Type B pancreatic cell (in vitro differentiated cells): ENCODE results near the gene ANKRD11. TPM values are rescaled to one million over a fixed set of nuclear protein-coding genes. Genes with fewer than 3 reads are reported as not detected.

ENCODE experiments used
- DNase-seq: peaks from one replicate; pipeline ENCODE4 v3.0.0; 2021; ENCODE audit warnings: mixed read lengths; ENCODE audit not compliant: unreplicated experiment; ENCODE audit errors: extremely low spot score
- H3K27ac Mint-ChIP-seq: 2 replicates; pipeline ENCODE4 v1.8.0; 2021; ENCODE audit warnings: mild to moderate bottlenecking, mixed read lengths
- H3K27me3 Mint-ChIP-seq: 2 replicates; pipeline ENCODE4 v1.8.0; 2021; ENCODE audit warnings: mixed read lengths
- H3K36me3 Mint-ChIP-seq: 2 replicates; pipeline ENCODE4 v1.8.0; 2021; ENCODE audit warnings: mixed read lengths
- H3K4me1 Mint-ChIP-seq: one replicate; pipeline ENCODE4 v1.8.0; 2021; ENCODE audit warnings: mixed read lengths; ENCODE audit not compliant: unreplicated experiment
- H3K4me3 Mint-ChIP-seq: 2 replicates; pipeline ENCODE4 v1.8.0; 2021; ENCODE audit warnings: mild to moderate bottlenecking, mixed read lengths
- H3K9me3 Mint-ChIP-seq: 2 replicates; pipeline ENCODE4 v1.8.0; 2021; ENCODE audit warnings: mixed read lengths
- total RNA-seq: library from RNA; stranded (reverse); gene quantifications from 2 replicates; pipeline ENCODE4 v1.2.1, GENCODE V29; 2021; ENCODE audit warnings: low replicate concordance
- TF ChIP-seq, protein P1 (sequence below): fragments of 200-600 bp; sonication (generic); conservative IDR thresholded peaks from 2 replicates; pipeline ENCODE4 v1.5.0; 2021; ENCODE audit warnings: antibody characterized with exemption, mild to moderate bottlenecking

The ANKRD11 gene
- total RNA-seq, 1 donor from 2014 or later, result 153 TPM

DNA sequence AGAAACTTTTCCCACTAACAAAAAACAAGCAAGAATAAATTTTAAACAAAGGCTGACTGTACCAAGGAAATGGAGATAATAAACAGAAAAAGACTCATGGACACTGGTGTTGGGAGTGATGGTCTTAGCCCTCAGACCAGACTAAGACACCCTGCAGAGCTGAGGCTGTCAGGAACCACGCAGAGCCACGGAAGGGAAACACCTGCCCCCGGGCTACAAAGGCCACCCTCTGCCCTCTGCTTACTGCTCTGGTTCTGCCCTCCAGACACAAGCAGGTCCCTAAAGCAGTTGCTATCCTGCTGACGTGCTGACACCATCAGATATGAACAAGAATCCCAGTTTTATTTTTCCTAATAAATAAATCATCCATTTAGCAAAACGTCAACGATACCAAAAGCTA lies 80.0 kb downstream of the ANKRD11 start:
- H3K27me3 Mint-ChIP-seq, result no peaks in the 10 kb centered on the region
- H3K4me3 Mint-ChIP-seq, result no peak overlapping the region
- TF ChIP-seq, protein P1, sequence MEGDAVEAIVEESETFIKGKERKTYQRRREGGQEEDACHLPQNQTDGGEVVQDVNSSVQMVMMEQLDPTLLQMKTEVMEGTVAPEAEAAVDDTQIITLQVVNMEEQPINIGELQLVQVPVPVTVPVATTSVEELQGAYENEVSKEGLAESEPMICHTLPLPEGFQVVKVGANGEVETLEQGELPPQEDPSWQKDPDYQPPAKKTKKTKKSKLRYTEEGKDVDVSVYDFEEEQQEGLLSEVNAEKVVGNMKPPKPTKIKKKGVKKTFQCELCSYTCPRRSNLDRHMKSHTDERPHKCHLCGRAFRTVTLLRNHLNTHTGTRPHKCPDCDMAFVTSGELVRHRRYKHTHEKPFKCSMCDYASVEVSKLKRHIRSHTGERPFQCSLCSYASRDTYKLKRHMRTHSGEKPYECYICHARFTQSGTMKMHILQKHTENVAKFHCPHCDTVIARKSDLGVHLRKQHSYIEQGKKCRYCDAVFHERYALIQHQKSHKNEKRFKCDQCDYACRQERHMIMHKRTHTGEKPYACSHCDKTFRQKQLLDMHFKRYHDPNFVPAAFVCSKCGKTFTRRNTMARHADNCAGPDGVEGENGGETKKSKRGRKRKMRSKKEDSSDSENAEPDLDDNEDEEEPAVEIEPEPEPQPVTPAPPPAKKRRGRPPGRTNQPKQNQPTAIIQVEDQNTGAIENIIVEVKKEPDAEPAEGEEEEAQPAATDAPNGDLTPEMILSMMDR, result no peak
- no peaks in the 10 kb centered on the region for H3K36me3 Mint-ChIP-seq
- peaks cover 77% of the 10 kb centered on the region for H3K4me1 Mint-ChIP-seq
- peak overlapping the region; percentile 86 for H3K27ac Mint-ChIP-seq
- no peaks in the 10 kb centered on the region for H3K9me3 Mint-ChIP-seq
- no peak for DNase-seq

DNA sequence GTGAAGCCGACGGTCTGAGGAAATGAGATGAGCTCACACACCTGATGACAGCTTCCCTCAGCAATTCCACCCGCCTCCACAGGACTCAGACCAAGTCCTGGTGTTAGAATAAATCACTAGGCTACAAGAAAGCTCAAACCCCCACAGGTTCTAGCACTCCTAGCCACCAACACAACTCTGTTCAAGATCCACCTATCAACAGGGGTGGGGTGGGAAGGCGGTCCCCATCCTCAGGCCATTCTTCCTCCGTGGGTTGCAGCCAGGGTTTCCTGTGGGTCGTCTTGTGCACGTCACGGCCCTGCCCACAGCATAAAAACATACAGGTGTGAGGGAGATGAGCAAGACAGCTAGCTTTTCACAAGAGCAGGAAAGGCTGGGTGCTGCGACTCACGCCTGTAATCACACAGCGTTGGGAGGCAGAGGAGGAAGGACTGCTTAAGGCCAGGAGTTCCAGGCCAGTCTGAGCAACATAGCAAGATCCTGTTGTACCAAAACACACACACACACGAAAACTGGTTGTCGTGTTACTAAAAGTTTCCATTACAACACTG lies 81.1 kb downstream of the ANKRD11 start:
- H3K27ac Mint-ChIP-seq, result peak overlapping the region; percentile 95
- TF ChIP-seq, protein P1, result no peak
- H3K4me1 Mint-ChIP-seq, result peaks cover 78% of the 10 kb centered on the region
- no peaks in the 10 kb centered on the region for H3K27me3 Mint-ChIP-seq
- DNase-seq, result no peak
- H3K4me3 Mint-ChIP-seq, result peak overlapping the region; percentile 60
- H3K36me3 Mint-ChIP-seq, result no peaks in the 10 kb centered on the region
- no peaks in the 10 kb centered on the region for H3K9me3 Mint-ChIP-seq

DNA sequence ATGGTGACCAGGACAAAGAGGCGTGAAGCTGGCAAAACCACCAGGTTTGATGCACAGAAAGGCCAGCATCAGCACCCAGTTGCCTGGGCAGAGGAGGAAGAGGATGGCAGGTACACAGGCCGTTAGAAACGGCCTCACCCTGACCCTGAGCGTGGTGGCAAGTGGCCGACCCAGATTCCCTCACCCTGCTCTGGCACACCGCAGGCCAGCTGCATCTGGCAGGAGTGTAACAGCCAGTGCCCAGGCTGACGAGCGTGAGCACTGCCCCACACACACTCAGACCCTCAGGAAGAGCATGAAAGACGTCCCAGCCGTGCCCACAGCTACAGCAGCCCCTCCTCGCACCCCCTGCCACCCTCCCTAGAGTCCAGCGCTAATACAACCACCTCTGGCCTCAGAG lies 82.0 kb downstream of the ANKRD11 start:
- TF ChIP-seq, protein P1, result no peak
- no peaks in the 10 kb centered on the region for H3K36me3 Mint-ChIP-seq
- H3K4me1 Mint-ChIP-seq, result peaks cover 83% of the 10 kb centered on the region
- no peaks in the 10 kb centered on the region for H3K27me3 Mint-ChIP-seq
- peak overlapping the region; percentile 95 for H3K27ac Mint-ChIP-seq
- DNase-seq, result no peak
- H3K4me3 Mint-ChIP-seq, result peak overlapping the region; percentile 54
- H3K9me3 Mint-ChIP-seq, result no peaks in the 10 kb centered on the region

DNA sequence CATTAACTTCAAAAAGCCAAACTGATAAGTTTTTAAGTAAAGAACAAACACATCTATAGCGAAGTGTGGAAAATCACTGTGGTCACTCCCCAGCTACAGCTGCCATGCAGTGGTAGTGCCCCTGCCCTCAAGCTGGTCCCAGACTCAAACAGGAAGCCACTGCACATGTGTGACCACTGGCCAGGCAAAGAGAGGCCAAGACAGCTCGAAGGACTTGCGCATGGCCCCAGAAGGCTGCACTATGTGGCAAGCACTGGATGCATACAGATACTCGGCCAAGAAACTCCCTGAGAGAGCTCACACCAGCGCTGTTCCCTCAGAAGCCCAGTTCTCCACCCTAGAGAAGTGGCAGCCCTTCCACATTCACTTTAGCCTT lies 82.4 kb downstream of the ANKRD11 start:
- peak overlapping the region; percentile 95 for H3K27ac Mint-ChIP-seq
- TF ChIP-seq, protein P1, result no peak
- peak overlapping the region; percentile 42 for H3K4me3 Mint-ChIP-seq

DNA sequence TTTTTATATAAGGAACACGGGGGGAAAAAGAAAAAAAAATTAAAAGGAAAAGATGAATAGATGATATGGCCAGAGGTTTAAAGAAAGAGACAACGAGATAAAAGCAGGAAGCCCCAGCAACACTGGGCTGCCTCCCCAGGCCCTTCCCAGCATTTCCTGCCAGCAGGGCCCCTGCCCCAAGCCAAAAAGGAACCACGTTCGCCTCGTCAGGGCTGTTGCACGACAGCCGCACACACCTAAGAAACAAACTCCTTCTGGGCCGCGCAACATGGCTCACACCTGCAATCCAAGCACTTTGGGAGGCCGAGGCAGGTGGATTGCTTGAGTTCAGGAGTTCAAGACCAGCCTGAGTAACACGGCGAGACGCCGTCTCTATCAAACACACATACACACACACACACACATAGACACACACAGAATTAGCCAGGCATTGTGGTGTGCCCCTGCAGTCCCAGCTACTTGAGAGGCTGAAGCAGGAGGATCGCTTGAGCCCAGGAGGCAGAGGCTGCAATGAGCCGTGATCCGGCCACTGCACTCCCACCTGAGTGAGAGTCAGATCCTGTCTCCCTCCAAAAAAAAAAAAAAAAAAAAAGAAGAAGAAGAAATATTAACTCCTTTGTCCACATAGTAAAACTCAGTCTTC lies 83.0 kb downstream of the ANKRD11 start:
- no peaks in the 10 kb centered on the region for H3K27me3 Mint-ChIP-seq
- DNase-seq, result no peak
- peak overlapping the region; percentile 95 for H3K27ac Mint-ChIP-seq
- no peaks in the 10 kb centered on the region for H3K36me3 Mint-ChIP-seq
- H3K4me1 Mint-ChIP-seq, result peaks cover 79% of the 10 kb centered on the region
- peak overlapping the region; percentile 42 for H3K4me3 Mint-ChIP-seq
- TF ChIP-seq, protein P1, result no peak
- H3K9me3 Mint-ChIP-seq, result no peaks in the 10 kb centered on the region

More for the DNA sequence above, 82.4 kb downstream of the ANKRD11 start:
- Mint-ChIP-seq H3K9me3 (no peaks in the 10 kb centered on the region), H3K4me1 (peaks cover 84% of the 10 kb centered on the region), H3K36me3 (no peaks in the 10 kb centered on the region), H3K27me3 (no peaks in the 10 kb centered on the region)
- DNase-seq, result no peak
